Measurements from ENCODE around the gene PXMP2. TPM values are rescaled to one million over a fixed set of nuclear protein-coding genes. Genes with fewer than 3 reads are reported as not detected.
A peak's percentile ranks its signal among the peaks of the same experiment; 100 is the strongest.

The PXMP2 gene
- total RNA-seq, 1 donor from 2014 or later, result 19.1 TPM

DNA sequence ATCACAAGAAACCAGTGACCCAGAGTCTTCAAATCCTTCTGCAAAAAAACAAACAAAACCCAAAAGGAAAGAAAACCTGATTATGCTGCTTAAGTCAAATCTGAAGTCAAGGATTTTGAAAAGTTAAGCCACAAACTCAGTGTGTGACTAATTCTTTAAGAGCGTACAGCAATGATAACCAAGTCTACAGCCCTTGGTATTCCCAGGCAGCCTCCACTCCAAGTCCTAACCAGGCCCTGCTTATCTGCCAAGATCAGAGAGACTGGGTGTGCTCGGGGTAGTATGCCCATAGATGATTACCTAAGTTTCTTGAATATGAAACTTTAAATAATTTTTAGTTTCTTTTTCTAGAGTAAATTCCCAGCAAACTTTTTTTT is 36.4 kb downstream of the PXMP2 start:
- Mint-ChIP-seq H3K27ac (no peak overlapping the region), H3K27me3 (ENCODE audit: low read depth) (no peaks in the 10 kb centered on the region)

GRCh38 chr12:132724506-132725241 is 37.3 kb downstream of the PXMP2 start:
- no peaks in the 10 kb centered on the region for H3K4me1 Mint-ChIP-seq (ENCODE audit: low read depth)
- H3K4me3 Mint-ChIP-seq (ENCODE audit: low read depth), result no peak overlapping the region
- no peaks in the 10 kb centered on the region for H3K9me3 Mint-ChIP-seq
- intact Hi-C loops (cut with micrococcal nuclease), result no loop called here
- no peaks in the 10 kb centered on the region for H3K27me3 Mint-ChIP-seq (ENCODE audit: low read depth)
- H3K27ac Mint-ChIP-seq, result no peak overlapping the region
- DNase-seq (ENCODE audit: low spot score), result no peak
- H3K36me3 Mint-ChIP-seq (ENCODE audit: low read depth), result peaks cover 84% of the 10 kb centered on the region

More for the DNA sequence above, 36.4 kb downstream of the PXMP2 start:
- no peaks in the 10 kb centered on the region for H3K9me3 Mint-ChIP-seq
- DNase-seq (ENCODE audit: low spot score), result no peak
- no peaks in the 10 kb centered on the region for H3K4me1 Mint-ChIP-seq (ENCODE audit: low read depth)
- intact Hi-C loops (cut with micrococcal nuclease), result no loop called here
- H3K36me3 Mint-ChIP-seq (ENCODE audit: low read depth), result peaks cover 86% of the 10 kb centered on the region
- no peak overlapping the region for H3K4me3 Mint-ChIP-seq (ENCODE audit: low read depth)

GRCh38 chr12:132726386-132726785 is 39.0 kb downstream of the PXMP2 start:
- no peaks in the 10 kb centered on the region for H3K27me3 Mint-ChIP-seq (ENCODE audit: low read depth)
- no peaks in the 10 kb centered on the region for H3K9me3 Mint-ChIP-seq
- peaks cover 87% of the 10 kb centered on the region for H3K36me3 Mint-ChIP-seq (ENCODE audit: low read depth)
- no peak for DNase-seq (ENCODE audit: low spot score)
- H3K4me1 Mint-ChIP-seq (ENCODE audit: low read depth), result no peaks in the 10 kb centered on the region
- H3K27ac Mint-ChIP-seq, result no peak overlapping the region
- H3K4me3 Mint-ChIP-seq (ENCODE audit: low read depth), result no peak overlapping the region
- intact Hi-C loops (cut with micrococcal nuclease), result no loop called here

DNA sequence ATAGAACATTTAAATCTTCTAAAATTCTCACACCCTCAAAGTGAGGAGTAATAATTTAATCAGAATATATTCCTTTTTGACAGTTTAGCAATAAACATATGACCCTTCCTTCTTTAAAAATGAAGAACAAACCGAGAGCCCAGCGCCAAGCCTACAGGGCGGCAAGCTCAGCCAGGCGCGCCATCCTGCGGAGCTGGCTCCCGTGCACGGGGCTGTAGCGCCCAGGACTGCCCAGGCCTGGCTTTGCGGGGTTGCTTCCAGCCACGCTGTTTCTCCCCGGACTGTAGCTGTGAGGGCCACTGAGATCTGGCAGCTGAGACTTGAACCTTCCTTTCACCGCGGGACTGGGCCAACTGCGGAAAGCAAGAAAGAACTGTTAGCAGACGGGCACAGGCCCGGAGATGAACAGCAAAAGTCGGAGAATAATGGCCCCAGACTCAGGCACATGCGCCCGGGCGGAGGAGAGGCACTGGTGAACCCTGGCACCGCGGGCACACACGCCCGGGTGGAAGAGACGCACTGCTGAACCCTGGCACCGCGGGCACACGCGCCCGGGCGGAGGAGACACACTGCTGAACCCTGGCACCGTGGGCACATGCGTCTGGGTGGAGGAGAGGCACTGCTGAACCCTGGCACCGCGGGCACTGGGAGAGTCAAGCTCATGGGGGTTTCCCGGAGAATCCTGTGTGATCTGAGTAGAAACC is 39.9 kb downstream of the PXMP2 start:
- Mint-ChIP-seq H3K4me1 (ENCODE audit: low read depth) (no peaks in the 10 kb centered on the region), H3K27me3 (ENCODE audit: low read depth) (no peaks in the 10 kb centered on the region), H3K4me3 (ENCODE audit: low read depth) (no peak overlapping the region), H3K9me3 (no peaks in the 10 kb centered on the region), H3K36me3 (ENCODE audit: low read depth) (peaks cover 90% of the 10 kb centered on the region), H3K27ac (no peak overlapping the region)
- DNase-seq (ENCODE audit: low spot score), result no peak
- intact Hi-C loops (cut with micrococcal nuclease), result no loop called here

GRCh38 chr12:132728502-132728901 is 41.1 kb downstream of the PXMP2 start:
- Mint-ChIP-seq H3K9me3 (no peaks in the 10 kb centered on the region), H3K27ac (peak overlapping the region; percentile 49), H3K4me3 (ENCODE audit: low read depth) (no peak overlapping the region), H3K36me3 (ENCODE audit: low read depth) (peaks cover 93% of the 10 kb centered on the region), H3K27me3 (ENCODE audit: low read depth) (no peaks in the 10 kb centered on the region), H3K4me1 (ENCODE audit: low read depth) (no peaks in the 10 kb centered on the region)
- DNase-seq (ENCODE audit: low spot score), result no peak
- intact Hi-C loops (cut with micrococcal nuclease), result no loop called here

DNA sequence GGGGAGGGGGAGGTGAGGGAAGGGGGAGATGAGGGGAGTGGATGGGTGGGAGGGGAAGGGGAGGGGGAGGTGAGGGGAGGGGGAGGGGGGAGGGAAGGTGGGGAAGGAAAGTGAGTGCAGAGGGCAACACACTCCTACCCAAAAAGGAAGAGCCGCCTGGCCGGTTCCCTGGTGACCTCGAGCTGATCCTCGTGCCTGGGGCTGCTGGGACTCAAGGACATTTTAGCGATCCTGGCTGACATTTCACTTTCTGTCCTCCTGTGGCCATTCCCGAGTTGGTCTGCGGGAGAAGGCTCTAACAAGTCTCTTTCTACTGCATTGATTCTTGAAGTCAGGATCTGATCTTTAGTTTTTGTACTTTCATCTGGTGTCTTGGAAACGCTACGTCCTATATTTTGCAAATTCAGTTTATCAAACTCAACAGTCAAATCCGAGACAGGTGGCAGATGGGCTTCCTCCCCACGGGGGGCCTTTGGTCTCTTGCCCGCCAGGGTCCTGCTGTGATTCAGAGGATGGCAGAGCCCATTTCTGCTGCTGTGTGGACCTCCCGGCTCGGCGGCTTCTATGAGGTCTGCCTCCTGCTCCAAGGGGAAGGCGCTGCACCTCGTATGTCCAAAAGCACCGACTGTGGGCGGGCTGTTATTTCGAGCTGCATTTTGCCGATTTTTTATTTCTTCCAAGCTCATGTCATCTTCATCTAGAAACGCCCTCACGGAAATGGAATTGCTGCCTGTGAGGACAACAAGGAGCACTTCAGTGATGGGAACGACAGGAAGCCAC is 42.3 kb downstream of the PXMP2 start:
- intact Hi-C loops (cut with micrococcal nuclease), result no loop called here
- Mint-ChIP-seq H3K27me3 (ENCODE audit: low read depth) (no peaks in the 10 kb centered on the region), H3K36me3 (ENCODE audit: low read depth) (peaks cover 94% of the 10 kb centered on the region), H3K4me3 (ENCODE audit: low read depth) (no peak overlapping the region), H3K9me3 (no peaks in the 10 kb centered on the region), H3K27ac (no peak overlapping the region), H3K4me1 (ENCODE audit: low read depth) (no peaks in the 10 kb centered on the region)
- no peak for DNase-seq (ENCODE audit: low spot score)

DNA sequence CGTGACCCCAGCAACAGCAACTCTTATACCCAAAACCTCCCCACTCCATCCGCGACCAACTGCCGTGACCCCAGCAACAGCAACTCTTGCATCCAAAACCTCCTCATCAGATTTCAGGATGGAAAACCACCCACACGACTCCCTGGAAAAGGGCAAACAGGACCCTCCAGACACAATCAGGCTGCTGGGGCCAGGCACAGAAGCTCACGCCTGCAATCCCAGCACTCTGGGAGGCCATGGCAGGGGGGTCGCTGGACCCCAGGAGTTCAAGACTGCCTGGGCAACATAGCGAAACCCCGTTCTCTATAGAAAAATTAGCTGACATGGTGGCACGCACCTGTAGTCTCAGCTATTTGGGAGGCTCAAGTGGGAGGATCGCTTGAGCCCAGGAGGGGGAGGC is 43.0 kb downstream of the PXMP2 start:
- Mint-ChIP-seq H3K27me3 (ENCODE audit: low read depth) (no peaks in the 10 kb centered on the region), H3K36me3 (ENCODE audit: low read depth) (peaks cover 93% of the 10 kb centered on the region), H3K27ac (no peak overlapping the region), H3K4me3 (ENCODE audit: low read depth) (no peak overlapping the region), H3K9me3 (no peaks in the 10 kb centered on the region), H3K4me1 (ENCODE audit: low read depth) (no peaks in the 10 kb centered on the region)
- DNase-seq (ENCODE audit: low spot score), result no peak
- intact Hi-C loops (cut with micrococcal nuclease), result no loop called here

DNA sequence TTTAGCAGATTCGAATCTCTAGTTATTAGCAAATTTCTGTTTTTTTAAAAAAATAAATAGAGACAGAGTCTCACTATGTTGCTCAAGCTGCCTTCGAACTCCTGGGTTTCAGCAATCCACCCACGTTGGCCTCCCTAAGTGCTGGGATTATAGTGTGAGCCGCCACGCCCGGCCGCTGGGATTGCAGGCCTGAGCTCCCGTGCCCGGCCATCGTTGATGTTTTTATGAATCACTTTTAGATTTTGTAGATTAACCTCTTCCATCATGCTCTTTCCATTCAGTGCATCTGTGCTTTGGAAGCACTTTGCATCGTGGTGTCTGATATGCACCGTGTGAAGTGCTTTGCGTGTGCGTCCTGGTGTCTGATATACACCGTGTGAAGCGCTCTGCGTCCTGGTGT is 44.2 kb downstream of the PXMP2 start:
- no peaks in the 10 kb centered on the region for H3K27me3 Mint-ChIP-seq (ENCODE audit: low read depth)
- no peak overlapping the region for H3K4me3 Mint-ChIP-seq (ENCODE audit: low read depth)
- H3K36me3 Mint-ChIP-seq (ENCODE audit: low read depth), result peaks cover 93% of the 10 kb centered on the region
- no peak overlapping the region for H3K27ac Mint-ChIP-seq
- no peaks in the 10 kb centered on the region for H3K9me3 Mint-ChIP-seq
- no peak for DNase-seq (ENCODE audit: low spot score)
- intact Hi-C loops (cut with micrococcal nuclease), result no loop called here
- H3K4me1 Mint-ChIP-seq (ENCODE audit: low read depth), result no peaks in the 10 kb centered on the region

DNA sequence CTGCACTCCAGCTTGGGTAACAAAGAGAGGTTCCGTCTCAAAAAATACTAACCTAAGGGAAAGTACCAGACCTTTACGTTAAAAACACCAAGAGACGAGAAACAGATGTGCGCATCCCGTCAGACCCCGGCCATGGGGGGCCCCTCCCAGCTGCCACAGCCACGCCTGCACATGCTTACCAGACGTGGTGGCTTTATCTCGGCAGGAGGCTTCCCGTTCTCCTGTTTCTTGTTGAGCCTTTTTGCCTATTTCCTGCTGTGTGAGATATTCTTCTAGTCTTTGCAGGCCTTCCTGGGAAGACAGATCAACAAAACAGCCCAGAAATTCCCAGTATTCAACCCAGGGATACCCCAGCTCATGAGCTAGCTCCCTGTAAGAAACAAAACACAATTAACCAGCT is 46.8 kb downstream of the PXMP2 start:
- Mint-ChIP-seq H3K36me3 (ENCODE audit: low read depth) (peaks cover 90% of the 10 kb centered on the region), H3K9me3 (no peaks in the 10 kb centered on the region), H3K4me1 (ENCODE audit: low read depth) (no peaks in the 10 kb centered on the region), H3K4me3 (ENCODE audit: low read depth) (no peak overlapping the region), H3K27me3 (ENCODE audit: low read depth) (no peaks in the 10 kb centered on the region), H3K27ac (no peak overlapping the region)
- intact Hi-C loops (cut with micrococcal nuclease), result no loop called here
- no peak for DNase-seq (ENCODE audit: low spot score)

DNA sequence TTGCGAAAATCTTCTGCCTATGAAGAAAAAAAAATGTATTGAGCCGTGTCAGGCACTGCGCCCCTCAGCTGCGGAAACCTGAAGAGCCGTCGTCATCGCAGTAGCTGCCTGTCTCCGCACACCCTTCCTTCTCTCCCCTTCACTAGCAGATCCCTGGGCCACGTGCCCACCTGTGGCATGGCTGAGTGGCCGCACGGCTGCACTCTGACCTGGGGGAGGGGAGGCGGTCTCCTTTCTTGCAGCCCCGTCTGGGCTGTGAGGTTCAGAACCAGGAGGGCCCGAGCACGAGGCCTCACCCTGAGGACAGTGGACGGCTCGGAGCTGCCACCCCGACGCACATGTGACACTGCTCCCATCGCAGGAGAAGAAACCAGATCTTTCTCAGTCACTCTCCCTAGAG is 48.1 kb downstream of the PXMP2 start:
- H3K9me3 Mint-ChIP-seq, result no peaks in the 10 kb centered on the region
- DNase-seq (ENCODE audit: low spot score), result no peak
- H3K27me3 Mint-ChIP-seq (ENCODE audit: low read depth), result no peaks in the 10 kb centered on the region
- no peak overlapping the region for H3K27ac Mint-ChIP-seq
- no peaks in the 10 kb centered on the region for H3K4me1 Mint-ChIP-seq (ENCODE audit: low read depth)
- H3K36me3 Mint-ChIP-seq (ENCODE audit: low read depth), result peaks cover 93% of the 10 kb centered on the region
- intact Hi-C loops (cut with micrococcal nuclease), result no loop called here
- H3K4me3 Mint-ChIP-seq (ENCODE audit: low read depth), result no peak overlapping the region

DNA sequence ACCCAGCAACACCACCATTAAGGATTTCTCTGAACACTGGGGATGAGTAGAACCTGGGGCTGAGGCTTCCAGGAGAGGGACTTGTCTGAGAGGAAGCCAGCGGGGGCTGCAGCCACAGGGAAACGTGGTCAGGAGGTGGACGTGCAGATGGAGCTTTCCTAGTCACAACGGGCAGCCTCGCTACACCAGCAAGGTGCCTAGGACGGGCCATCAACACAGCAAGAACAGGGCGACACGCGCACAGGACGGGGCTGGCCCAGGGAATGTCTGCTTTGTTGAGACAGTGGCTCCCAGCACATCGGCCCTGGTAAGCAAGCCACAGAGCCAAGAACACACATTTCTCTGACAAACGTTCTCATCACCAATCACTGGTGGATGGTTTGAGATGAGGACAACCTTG is 49.0 kb downstream of the PXMP2 start:
- Mint-ChIP-seq H3K27ac (no peak overlapping the region), H3K4me3 (ENCODE audit: low read depth) (no peak overlapping the region), H3K27me3 (ENCODE audit: low read depth) (no peaks in the 10 kb centered on the region), H3K9me3 (no peaks in the 10 kb centered on the region), H3K36me3 (ENCODE audit: low read depth) (peaks cover 93% of the 10 kb centered on the region), H3K4me1 (ENCODE audit: low read depth) (no peaks in the 10 kb centered on the region)
- DNase-seq (ENCODE audit: low spot score), result no peak
- intact Hi-C loops (cut with micrococcal nuclease), result no loop called here

GRCh38 chr12:132736913-132737312 is 49.5 kb downstream of the PXMP2 start:
- Mint-ChIP-seq H3K27ac (no peak overlapping the region), H3K27me3 (ENCODE audit: low read depth) (no peaks in the 10 kb centered on the region), H3K4me1 (ENCODE audit: low read depth) (no peaks in the 10 kb centered on the region), H3K9me3 (no peaks in the 10 kb centered on the region), H3K36me3 (ENCODE audit: low read depth) (peaks cover 93% of the 10 kb centered on the region), H3K4me3 (ENCODE audit: low read depth) (no peak overlapping the region)
- intact Hi-C loops (cut with micrococcal nuclease), result no loop called here
- DNase-seq (ENCODE audit: low spot score), result no peak
